ENCODE measurements around the gene ARL5A. TPM values are rescaled to one million over a fixed set of nuclear protein-coding genes. Genes with fewer than 3 reads are reported as not detected.

Gene ARL5A
- total and polyA plus RNA-seq, 9 of the 15 experiments (the other 6 are each of a cell fraction or from before 2014, with no cell fraction given), result 16.3 to 117 (median 88.4) TPM

GRCh38 chr2:151760139-151760650 lies 68.0 kb downstream of the ARL5A start (continued):
- TF ChIP-seq E4F1 (CRISPR knock-in tag; IDR thresholded peaks at IDR 0.05; ENCODE audit: borderline replicate concordance), result no peak
- no peak for TF ChIP-seq RAD51 (IDR thresholded peaks at IDR 0.05; ENCODE audit: borderline replicate concordance, low read depth)
- TF ChIP-seq PCBP1 (IDR thresholded peaks at IDR 0.05; ENCODE audit: low read depth, low read length, poor library complexity, severe bottlenecking), result no peak
- no peak for TF ChIP-seq XRCC4 (IDR thresholded peaks at IDR 0.05; ENCODE audit: extremely low read depth, insufficient read depth, insufficient read length)
- TF ChIP-seq ZNF778 (CRISPR knock-in tag; IDR thresholded peaks at IDR 0.05), result no peak
- TF ChIP-seq KLF1 (tag; IDR thresholded peaks at IDR 0.05), result peak; percentile 44; the same call in 1 of the 2 replicates
- TF ChIP-seq ZNF184 (CRISPR knock-in tag; IDR thresholded peaks at IDR 0.05), result no peak
- peak; percentile 91 for TF ChIP-seq SMAD4 (CRISPR knock-in tag; conservative IDR thresholded peaks at IDR 0.05)
- TF ChIP-seq SRSF1 (IDR thresholded peaks at IDR 0.05; ENCODE audit: low read depth, low read length), result no peak
- TF ChIP-seq THAP7 (CRISPR knock-in tag; IDR thresholded peaks at IDR 0.05), result no peak
- no peak for TF ChIP-seq CAMTA2 (CRISPR knock-in tag; conservative IDR thresholded peaks at IDR 0.05)
- TF ChIP-seq RB1 (IDR thresholded peaks at IDR 0.05; ENCODE audit: low read depth), result no peak
- TF ChIP-seq IFI16 (CRISPR knock-in tag; IDR thresholded peaks at IDR 0.05), result peak; percentile 52; the same call in 1 of the 2 replicates
- TF ChIP-seq FOXK1 (CRISPR knock-in tag; IDR thresholded peaks at IDR 0.05; ENCODE audit: borderline replicate concordance), result no peak
- no peak for TF ChIP-seq HNRNPH1 (optimal IDR thresholded peaks at IDR 0.05; ENCODE audit: low read depth, low read length)
- TF ChIP-seq MEF2D (tag; conservative IDR thresholded peaks at IDR 0.05; ENCODE audit: low read depth), result peak; percentile 84
- peak; percentile 52; the same call in 1 of the 2 replicates for TF ChIP-seq ZNF79 (CRISPR knock-in tag; IDR thresholded peaks at IDR 0.05; ENCODE audit: low read depth)
- no peak for TF ChIP-seq HCFC1 (IDR thresholded peaks at IDR 0.05; ENCODE audit: low read depth, low read length)
- TF ChIP-seq KLF10 (CRISPR knock-in tag; IDR thresholded peaks at IDR 0.05), result no peak
- no peak for TF ChIP-seq SRSF9 (IDR thresholded peaks at IDR 0.05; ENCODE audit: borderline replicate concordance, low read depth, low read length)
- no peak for TF ChIP-seq HOMEZ (CRISPR knock-in tag; IDR thresholded peaks at IDR 0.05)
- no peak for TF ChIP-seq RNF219 (CRISPR knock-in tag; IDR thresholded peaks at IDR 0.05)

All from K562 (cell line).